GM18517 (cell line): ENCODE measurements around the gene FBXW8.
"Not testable (repeated sequence)": the region's sequence is repeated elsewhere in the genome, so short reads cannot be mapped to it uniquely, and the experiment has no call there.

Experiments used
- ATAC-seq: cut with Tn5 transposase; IDR thresholded peaks from one replicate; pipeline ENCODE4 v1.9.1; 2021; ENCODE audit warnings: mild to moderate bottlenecking, moderate library complexity; ENCODE audit not compliant: unreplicated experiment

Gene FBXW8

DNA sequence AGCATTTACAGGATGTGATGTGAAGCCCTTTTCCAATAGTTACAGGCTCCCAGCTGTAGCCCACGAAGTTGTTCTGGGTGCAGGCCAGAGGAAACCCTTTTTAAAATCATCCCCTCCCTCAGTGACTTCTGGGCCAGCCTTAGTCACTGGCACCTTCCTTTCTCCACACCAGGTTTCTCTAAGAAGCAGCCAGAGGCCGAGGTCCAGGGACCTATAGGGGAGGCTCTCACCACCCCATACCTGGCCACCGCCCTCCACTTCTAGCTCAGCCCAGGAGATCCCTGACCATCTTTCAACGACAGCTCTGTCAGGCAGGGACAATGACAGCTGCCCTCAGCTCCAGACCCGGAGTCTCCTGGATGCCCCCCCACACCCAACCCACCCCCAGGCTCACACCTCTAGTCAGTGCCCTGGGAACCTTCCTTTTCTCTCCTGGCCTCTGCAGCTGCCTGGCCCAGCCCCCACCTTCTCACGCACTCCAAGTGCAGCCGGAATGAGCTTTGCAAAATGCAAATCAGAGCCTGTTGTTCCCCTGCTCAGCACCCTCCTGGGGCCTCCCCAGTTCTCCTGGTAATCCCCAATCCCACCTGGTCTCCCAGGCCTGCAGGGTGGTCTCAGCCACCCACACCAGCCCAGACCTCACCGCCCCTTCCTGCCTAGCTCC lies 141.8 kb downstream of the FBXW8 start:
- no peak for ATAC-seq

DNA sequence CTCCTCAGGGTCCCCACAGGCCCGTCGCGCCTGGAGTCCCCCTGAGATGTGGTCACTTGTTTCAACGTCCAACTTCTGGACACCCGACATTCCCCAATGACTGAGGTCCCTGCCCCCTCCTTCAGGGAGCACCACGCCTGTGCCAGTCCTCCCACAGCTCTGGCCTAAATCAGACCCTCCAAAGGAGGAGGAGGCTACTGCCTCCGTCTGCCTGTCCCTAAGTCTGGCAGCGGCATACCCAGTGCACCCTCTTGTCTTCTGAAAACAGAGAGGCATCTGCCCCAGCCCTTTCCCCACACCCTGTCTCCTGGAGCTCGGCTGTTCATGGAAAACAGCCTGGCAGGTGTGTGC lies 142.3 kb downstream of the FBXW8 start:
- ATAC-seq, result no peak

DNA sequence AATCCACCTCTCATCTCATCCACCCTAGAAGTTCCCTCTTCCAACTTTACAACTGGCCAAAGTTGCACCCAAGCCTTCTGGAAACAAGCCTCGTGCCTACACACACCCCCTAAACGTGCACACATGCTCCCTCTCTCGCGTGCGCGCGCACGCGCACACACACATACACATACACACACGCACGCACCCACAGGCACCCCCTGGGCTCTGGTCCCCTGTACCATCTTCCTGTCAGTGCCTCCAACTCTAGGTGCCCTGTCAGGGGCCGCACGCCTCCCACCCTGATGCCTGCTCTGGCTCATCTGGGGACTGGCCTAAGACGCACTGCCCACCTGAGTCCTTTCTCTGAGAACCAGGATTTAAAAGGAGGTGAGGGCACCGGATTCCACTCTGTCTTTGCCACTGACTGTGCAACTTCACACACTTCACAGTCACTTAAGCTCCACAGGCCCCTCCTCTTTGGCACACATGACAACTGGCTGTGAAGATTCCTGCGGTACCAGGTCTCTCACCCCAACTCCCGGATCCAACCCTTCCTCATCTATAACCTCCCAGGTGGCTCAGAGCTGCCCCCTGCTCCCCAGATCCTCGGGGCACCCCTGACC lies 142.9 kb downstream of the FBXW8 start:
- ATAC-seq, result no peak

DNA sequence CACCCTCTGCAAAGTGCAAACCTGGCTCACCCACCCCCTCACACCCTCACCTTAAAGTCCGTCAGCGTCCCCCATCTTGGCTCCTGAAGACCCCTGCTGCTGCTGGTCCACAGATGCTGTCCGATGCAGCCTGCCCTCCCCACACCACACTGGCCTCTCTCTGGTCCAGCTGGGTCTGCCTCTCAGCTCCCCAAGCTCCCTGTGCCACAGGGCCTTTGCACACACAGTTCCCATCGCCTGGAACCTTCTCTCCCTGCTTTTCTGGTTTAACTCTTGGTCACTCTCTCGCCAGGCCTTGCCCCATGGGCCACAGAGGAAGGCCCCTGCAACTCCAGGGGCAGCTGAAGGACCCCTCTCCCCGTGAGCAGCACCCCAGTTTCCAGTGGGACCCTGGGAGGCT lies 143.5 kb downstream of the FBXW8 start:
- no peak for ATAC-seq

DNA sequence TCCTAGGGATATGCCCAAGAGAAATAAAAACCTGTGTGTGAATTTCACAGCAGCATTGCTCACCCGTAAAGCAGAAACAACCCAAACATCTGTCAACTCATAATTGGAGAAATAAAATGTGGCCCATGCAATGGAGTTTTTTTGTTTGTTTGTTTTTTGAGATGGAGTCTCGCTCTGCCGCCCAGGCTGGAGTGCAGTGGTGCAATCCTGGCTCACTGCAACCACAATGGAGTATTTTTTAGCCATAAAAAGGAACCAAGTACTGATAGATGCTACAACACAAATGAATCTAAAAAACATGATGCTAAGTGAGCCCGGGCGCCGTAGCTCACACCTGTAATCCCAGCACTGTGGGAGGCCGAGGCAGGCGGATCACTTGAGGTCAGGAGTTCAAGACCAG lies 146.9 kb downstream of the FBXW8 start:
- ATAC-seq, result not testable (repeated sequence)

DNA sequence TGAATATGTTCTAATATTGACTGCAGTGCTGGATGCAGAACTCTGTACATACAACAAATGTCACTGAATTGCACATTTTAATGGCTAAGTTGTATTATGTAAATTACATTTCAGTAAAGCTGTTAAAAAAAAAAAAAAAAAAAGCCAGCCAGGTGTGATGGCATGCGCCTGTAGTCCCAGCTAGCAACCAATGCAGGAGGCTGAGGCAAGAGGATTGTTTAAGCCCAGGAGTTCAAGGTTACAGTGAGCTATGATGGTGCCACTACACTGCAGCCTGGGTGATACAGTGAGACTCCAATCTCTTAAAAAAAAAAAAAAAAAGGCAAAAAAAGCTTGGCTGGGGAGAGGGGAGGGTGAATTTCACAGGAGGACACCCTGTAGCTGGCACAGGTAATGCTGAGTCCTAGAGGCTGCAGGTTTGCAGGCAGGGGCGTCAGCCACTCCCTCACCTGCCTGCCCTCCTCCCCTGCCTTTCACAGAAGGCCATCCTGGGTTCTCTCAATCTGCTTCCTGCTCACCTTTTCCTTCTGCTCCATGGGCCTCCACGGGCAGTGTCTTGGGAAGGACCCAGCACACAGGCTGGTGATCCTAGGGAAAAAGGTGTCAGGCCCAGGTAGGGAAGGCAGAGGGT lies 147.8 kb downstream of the FBXW8 start:
- ATAC-seq, result no peak

DNA sequence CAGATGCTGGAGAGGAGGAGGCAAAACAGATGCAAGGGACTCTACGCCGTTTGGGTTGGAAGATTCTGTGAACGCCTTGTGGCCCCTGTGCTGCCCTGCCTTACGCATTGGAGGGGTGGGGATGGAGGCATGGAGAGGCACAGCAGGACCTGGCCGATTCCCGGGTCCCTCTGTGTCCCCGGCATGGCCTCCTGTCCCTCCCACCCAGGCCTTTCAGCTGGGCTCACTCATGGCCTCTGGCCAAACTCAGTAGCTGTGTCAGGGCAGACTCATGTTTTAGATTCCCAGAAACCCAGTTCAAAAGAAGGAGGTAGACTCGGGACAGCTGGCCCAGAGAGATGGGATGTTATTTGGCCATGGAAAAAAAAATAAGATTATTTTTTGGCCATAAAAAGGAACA lies 148.4 kb downstream of the FBXW8 start:
- ATAC-seq, result no peak

DNA sequence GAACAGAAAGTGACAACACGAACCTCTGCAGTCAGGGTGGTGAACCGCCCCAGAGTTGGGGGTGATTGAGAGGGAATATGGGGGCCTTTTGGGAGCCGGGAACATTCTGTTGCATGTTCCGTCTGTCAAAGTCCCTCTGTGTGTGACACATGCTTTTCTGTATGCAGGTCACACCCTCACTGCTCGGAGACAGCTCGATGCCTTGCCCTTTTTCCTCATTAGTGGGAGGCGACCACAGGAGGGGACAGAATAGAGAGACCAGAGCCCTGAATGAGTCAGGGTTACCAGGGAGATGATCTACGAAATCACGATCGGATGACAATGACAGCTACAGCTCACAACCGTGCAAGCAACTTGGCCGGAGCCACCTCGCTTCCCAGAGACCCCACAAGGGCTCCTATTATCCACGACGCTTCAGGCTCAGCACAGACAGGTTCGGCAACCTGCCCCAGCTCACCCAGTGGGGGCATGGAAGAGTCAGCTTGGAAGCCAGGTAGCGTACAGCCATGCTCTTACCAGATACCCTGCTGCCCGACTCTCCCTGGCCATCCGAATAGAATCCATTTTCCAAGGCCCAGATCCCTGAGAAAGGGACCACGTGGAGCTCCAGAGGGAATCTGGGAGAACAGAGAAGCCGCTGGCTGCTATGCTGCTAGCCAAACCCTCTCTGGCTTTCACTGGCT lies 149.6 kb downstream of the FBXW8 start:
- no peak for ATAC-seq

DNA sequence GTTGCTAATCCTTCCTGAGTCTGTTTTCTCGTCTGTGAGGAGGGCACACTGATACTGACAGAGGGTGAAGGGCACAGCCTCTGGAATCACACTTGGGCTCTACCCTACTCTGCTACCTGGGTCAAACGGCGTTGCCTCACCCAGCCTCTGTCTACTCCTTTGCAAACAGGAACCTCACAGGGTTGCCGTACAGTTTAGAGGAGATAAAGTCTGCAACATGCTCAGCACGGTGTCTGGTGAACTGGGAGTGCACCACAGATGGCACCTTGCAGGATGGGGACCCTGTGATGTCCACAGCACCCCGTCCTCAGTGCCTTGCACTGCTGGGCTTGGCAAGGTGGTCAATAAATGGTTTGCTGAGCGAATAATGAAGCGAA lies 150.2 kb downstream of the FBXW8 start:
- ATAC-seq, result no peak

DNA sequence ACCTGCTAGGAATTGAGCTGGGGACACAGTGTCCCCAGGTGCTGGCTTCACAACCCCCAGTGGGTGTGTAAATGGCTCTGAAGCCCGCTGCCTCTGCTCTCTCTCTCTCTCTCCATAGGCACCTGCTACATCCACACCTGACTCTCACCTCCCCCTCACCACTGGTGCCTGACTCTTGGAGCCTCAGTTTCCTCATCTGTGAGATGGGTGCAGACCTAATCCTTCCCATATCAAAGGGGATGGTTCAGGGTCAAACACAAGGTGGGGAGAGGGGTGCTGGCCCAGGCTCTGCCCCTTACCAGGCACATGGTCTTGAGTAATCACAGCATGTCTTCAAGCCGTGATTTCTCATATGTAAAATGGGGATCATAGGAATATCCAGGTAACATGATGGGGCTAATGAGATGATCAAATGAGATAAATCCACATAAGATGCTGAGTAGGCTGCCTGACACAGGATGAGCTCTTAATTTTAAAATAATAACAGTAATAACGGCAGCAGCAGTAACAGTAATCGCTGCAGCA lies 150.9 kb downstream of the FBXW8 start:
- ATAC-seq, result no peak

DNA sequence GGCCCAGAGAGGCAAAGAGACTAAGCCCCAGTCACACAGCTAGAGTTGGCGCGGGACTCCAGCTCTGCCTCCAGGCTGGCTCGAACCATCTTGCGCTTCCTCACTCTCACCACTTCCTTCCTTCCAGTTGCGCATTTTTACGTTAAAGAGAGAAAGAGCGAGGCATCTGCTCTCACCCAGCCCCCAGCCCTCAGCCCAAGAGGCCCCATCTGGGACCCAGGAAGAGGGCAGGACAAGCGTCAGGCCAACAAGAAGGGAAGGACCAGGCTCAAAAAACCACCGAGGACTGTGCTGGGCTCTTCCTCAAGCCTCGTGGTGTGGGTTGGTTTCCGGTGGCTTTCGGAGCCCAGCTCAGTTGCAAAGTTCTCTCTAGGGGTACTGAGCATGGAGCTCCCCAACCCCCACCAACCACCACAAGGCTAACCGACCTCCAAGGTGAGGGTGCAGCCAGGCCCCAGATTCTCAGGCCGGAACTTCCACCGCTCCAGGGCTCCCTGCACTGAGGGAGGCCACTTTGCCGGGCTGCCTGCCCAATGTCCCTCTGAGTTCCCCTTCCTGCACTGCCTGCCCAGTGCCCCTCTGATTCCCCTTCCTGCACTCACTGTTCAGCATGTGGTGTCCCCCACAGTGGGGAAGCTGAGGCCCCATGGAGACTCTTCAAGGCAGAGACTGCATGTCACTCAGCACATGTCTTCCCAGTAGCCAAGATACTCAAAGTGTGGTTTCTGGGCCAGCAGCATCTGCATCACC lies 152.6 kb downstream of the FBXW8 start:
- no peak for ATAC-seq

DNA sequence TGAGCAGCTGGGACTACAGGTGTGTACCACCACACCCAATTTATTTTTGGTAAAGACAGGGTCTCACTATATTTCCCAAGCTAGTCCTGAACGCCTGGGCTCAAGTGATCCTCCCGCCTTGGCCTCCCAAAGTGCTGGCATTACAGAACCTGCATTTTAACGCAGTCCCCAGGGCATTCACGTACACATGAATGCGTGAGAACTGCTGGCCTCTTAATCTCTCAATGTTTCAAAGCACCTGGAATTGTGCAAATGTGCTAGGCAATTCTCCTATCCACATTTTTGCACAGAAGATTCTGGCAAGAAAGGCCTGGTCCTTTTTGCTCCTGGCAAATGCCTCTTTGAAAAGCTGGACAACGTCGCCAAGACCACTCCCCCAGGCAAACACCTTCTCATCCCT lies 153.3 kb downstream of the FBXW8 start:
- no peak for ATAC-seq

DNA sequence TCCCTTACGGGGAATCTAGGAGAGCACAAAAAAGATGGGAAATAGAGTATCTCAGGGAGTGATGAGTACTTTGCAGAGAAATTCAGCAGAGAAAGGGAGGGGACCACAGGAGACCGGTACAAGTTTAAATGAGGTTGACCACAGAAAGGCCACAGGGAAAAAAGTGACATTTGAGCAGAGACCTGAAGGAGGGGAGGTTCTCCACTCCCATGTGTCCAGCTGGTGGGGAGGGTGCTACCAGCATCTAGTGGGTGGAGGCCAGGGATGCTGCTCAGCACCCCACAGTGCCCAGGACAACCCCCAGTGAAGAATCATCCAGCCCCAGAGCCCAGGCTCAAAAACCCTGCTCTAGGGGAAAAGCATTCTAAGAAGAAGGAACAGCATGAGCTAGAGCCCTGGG lies 153.8 kb downstream of the FBXW8 start:
- ATAC-seq, result no peak

DNA sequence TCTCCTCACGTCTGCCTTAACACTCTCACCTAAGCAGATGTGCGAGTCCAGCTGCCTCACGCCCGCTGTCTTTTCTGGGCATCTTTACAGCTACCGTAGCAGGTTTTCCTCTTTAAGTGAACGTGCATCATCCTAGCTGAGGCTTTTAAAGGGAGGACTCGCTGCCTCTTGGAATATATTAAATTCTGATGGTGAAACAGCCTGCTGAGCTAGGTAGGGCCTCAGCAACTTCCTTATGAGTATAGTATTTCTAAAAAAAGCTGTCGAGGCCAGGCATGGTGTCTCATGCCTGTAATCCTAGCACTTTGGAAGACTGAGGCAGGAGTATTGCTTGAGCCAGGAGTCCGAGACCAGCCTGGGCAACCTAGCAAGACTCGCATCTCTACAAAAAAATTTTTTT lies 156.3 kb downstream of the FBXW8 start:
- ATAC-seq, result no peak

DNA sequence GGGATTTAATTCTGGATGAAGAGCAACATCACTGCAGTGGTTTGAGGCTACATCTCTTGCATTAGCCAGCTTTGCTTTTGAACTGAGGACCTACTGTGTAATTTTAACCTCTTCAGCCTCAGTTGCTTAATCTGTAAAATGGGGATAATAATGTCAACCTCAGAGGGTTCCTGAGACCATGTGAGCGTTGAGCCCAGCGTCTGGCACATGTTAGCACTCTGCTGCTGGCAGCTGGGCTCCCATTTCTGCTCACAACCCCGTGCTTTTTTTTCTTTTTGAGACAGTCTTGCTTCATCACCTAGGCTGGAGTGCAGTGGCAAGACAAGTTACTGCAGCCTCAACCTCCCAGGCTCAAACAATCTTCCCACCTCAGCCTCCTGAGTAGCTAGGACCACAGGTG lies 156.9 kb downstream of the FBXW8 start:
- no peak for ATAC-seq

DNA sequence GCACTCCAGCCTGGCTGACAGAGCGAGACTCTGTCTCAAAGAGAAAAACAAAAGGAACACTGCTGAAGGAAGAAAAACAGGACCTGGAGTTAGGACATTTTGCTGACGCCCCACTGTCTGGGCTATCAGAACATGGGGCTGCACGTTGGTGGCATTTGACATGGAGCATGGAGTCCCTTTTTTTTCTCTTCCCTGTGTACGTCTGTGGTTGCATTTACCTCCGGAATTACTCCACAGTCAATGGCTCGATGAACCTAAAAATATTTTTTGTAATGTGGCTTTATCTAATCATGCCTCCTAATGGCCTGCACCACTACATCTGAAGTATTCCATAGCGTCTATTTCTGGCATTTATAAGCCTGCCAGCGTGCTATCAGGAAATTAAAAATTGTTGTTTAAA lies 157.7 kb downstream of the FBXW8 start:
- no peak for ATAC-seq

DNA sequence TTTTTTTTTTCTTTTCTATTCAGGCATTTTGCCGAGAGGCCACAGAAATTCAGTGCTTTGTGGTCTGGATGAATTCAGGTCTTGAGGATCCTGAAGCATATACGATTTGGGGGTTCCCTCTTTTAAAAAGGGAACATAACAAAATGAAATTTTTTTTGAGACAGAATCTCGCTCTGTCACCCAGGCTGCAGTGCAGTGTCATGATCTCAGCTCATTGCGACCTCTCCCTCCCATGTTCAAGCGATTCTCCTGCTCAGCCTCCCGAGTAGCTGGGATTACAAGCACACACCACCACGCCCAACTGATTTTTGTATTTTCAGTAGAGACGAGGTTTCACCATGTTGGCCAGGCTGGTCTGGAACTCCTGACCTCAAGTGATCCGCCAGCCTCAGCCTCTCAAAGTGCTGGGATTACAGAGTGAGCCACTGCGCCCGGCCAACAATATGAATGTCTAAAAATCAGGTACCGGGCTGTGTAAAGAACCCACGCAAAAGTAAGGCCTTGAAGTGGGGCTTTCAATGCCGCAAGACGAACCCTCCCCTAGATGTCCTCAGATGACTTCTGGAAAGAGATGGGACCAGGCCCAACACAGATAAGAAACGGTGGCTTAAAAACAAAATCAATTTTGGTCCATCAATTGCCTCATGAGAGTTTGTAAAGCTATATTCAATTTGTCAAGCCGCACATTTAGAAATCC lies 158.5 kb downstream of the FBXW8 start:
- ATAC-seq, result no peak

DNA sequence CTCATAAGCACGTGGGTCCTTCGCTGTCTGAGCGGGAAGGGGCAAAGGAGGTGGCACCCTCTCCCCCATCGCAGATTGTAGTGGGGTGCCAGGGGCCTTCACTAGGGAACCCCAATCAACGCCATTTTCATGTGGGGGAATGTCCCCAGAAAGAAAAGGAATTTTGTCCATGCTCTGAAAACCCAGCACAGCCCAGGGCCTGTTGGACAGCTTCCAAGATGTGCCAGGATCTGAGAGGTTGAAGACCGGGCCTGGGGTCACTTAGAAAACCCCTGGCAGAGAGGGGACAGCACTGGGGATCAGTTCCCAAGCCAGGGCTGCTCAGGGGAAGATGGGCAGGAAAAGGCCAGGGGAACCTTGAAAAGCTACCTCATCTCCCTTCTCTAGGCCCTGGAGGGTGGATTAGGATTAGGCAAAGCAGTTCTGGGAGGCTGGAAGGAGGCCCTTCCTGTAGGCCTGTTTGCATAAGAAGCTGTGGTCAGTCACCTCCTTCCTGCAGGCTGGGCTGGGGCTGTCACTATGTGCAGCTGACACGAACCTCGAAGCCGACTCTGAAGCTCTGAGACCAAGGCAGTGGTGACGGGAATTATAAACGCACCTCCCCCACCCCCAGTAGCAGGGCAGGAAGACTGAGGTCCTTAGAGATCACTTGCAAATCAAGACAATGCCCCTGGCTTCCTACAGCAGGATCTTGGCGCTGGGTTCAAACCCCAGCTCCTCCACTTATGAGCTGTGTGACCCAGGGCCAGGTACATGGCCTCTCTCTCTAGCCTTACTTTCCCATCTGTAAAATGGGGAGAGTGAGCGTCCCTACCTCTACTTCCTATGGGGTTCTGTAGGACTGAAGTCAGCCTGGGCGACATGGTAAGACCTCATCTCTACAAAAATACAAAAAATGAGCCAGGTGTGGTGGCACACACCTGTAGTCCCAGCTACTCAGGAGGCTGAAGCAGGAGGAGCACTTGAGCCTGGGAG lies 159.5 kb downstream of the FBXW8 start:
- no peak for ATAC-seq

DNA sequence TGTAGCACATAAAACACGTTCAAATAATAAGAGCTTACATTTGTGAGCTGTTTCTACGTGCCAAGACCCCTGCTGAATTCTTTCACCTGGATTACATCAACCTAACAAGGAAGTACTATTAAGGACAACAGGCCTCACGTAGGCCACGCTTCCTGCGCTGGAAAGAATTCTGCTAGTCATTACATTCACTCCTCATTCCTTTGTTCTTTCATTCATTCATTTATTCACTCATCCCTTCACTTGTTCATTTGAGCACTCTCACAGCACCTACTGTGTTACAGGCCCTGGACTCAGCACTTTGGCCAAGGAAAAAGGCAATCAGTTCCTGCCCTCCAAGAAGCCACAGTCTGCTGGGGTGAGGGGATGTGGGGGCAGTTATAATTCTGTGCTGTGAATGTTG lies 160.3 kb downstream of the FBXW8 start:
- no peak for ATAC-seq
